Adrenal gland (tissue), 19 donors: ENCODE results near the gene TEX48. TPM values are rescaled to one million over a fixed set of nuclear protein-coding genes. Genes with fewer than 3 reads are reported as not detected.

Experiments used
- DNase-seq, 7 donors: peaks; one replicate each; pipeline ENCODE4 v3.0.0-alpha.2; 2019 to 2020
- H3K27ac ChIP-seq, 5 donors: fragments of 200-600 bp; sonication (generic) in 4 of 5; 1 replicate in 3 of 5; 2 replicates in 2 of 5; pipeline versions ENCODE4 v1.5.1 to v1.8.0; 2016 to 2020; ENCODE audit warnings: mild to moderate bottlenecking in 1 of 5
- H3K27me3 ChIP-seq: fragments of 200-600 bp; 2 replicates; pipeline ENCODE4 v1.8.0; 2021
- H3K36me3 ChIP-seq, 2 donors: fragments of 200-600 bp; replicated peaks in 1 of 2; 1 replicate in 1 of 2; 2 replicates in 1 of 2; pipeline versions ENCODE4 v1.5.1 to v1.8.0; 2018 to 2022
- H3K4me1 ChIP-seq, 2 donors: fragments of 200-600 bp; replicated peaks in 1 of 2; 1 replicate in 1 of 2; 2 replicates in 1 of 2; pipeline versions ENCODE4 v1.5.1 to v1.8.0; 2018 to 2021
- H3K4me3 ChIP-seq, 4 donors: fragments of 200-600 bp; sonication (generic) in 3 of 4; one replicate each; pipeline ENCODE4 v1.5.1; 2016 to 2018
- H3K9me3 ChIP-seq, 3 donors: fragments of 200-600 bp; sonication (generic) in 1 of 3; replicated peaks in 1 of 3; 1 replicate in 2 of 3; 2 replicates in 1 of 3; pipeline versions ENCODE4 v1.5.1 to v1.8.0; 2016 to 2021
- POLR2A ChIP-seq, 2 donors: fragments of 450-650 bp; IDR thresholded peaks; one replicate each; pipeline ENCODE4 v1.6.1; 2017; ENCODE audit warnings: antibody characterized with exemption in 2 of 2, mild to moderate bottlenecking in 2 of 2, moderate library complexity in 1 of 2
- WGBS, 4 donors: extraction: QIAGEN DNeasy Blood & Tissue Kit in 2 of 4; methylation state at CpG; one replicate each; pipeline versions ENCODE4 v1.1.5 to v1.1.7; 2013 to 2017; 5-methylcytosine and 5-hydroxymethylcytosine counted together
- intact Hi-C, 2 donors: fragments of 100-400 bp; cut with DNase I; formaldehyde crosslinking; loops; one replicate each; pipeline versions ENCODE4 v1.14.1 to v1.15.0; 2022 to 2023
- long read RNA-seq, 10 donors: library from polyadenylated mRNA in 3 of 10; unstranded in 2 of 10; stranded (forward) in 1 of 10; transcript quantifications; one replicate each; pipeline ENCODE4 v2.0.0 and lab custom pipeline, GENCODE V29; 2021 to 2026
- polyA plus RNA-seq, 3 donors: library from polyadenylated mRNA; stranded (reverse); fragments of 200-250 nt in 2 of 3; fragments of 350-450 nt in 1 of 3; fragmentation: Illumina TruSeq in 1 of 3; extraction: RNeasy Lipid Tissue Mini Kit (QIAGEN cat#74804) in 1 of 3; gene quantifications; one replicate each; pipeline ENCODE4 v1.2.3, GENCODE V29; 2013 to 2014
- total RNA-seq, 9 donors: library from RNA; depleted of rRNA in 4 of 9; stranded (reverse); fragments of >200 nt in 4 of 9; fragments of 120-200 nt in 1 of 9; fragmentation: NEBNext Ultra II Directional in 1 of 9; extraction: Animal tissue kit (Norgen Biotek cat#: 25700) in 1 of 9; gene quantifications; one replicate each; pipeline versions ENCODE4 v1.1.0 to v1.2.4, GENCODE V29; 2013 to 2023
- TF ChIP-seq, protein P1 (sequence below), 6 experiments: fragments of 450-650 bp in 4 of 6; fragments of 200-600 bp in 2 of 6; sonication (generic) in 1 of 6; IDR thresholded peaks; 1 replicate in 5 of 6; 2 replicates in 1 of 6; pipeline versions ENCODE4 v1.5.1 to v1.8.0; 2016 to 2021; ENCODE audit warnings: antibody characterized with exemption in 6 of 6, mild to moderate bottlenecking in 2 of 6, moderate library complexity in 1 of 6
- donor health status: healthy with polysubstance abuse.
- donor health status: Bipolar disorder and iron deficiency.
- donor health status: DM: yes; HTN: yes; CAD: no.
- donor health status: DM: no; HTN: no; CAD: no.
- donor health status: DM: no; HTN: no; CAD: no.
- donor health status: DM: yes; HTN: yes; CAD: no.

The TEX48 gene
- not detected for total RNA-seq
- polyA plus RNA-seq = not detected
- long read RNA-seq, donor 1 = 0 reads
- long read RNA-seq, donor 2 = 0 reads
- long read RNA-seq, donor 3 = 0 reads
- long read RNA-seq, donor 4 = 0 reads
- long read RNA-seq, donor 5 = 0 reads
- long read RNA-seq, donor 6 = 0 reads
- long read RNA-seq, donor 7 = 0 reads
- long read RNA-seq, donor 8 = 0 reads
- long read RNA-seq, donor 9 = 0 reads
- long read RNA-seq, donor 10 = 0 reads

GRCh38 chr9:114681594-114682332, at the start of gene TEX48:
TSS of gene TEX48 (minus strand) at chr9:114682192. CDS start at chr9:114671723, 10,469 bp downstream.
- Histone ChIP-seq H3K4me1 (no peaks in the 10 kb centered on the region), H3K36me3 (no peaks in the 10 kb centered on the region), H3K27me3 (no peaks in the 10 kb centered on the region), H3K4me3 (no peak within 1 kb of the TSS), H3K27ac (no peak within 1 kb of the TSS), H3K9me3 (no peaks in the 10 kb centered on the region)
- whole genome bisulfite sequencing, 4 donors = 43 to 54% (median 50%) methylated on average over 8 of the region's 8 CpGs
- peak; percentile 54 to 81 (median 68) for DNase-seq
- intact Hi-C loops = loop anchor here (5.0 to 10.0 kb wide), 4 partner anchors 231 to 336 kb away; no protein-coding TSS in a partner anchor
- no peak for TF ChIP-seq POLR2A (IDR thresholded peaks at IDR 0.05)
- TF ChIP-seq, protein P1, sequence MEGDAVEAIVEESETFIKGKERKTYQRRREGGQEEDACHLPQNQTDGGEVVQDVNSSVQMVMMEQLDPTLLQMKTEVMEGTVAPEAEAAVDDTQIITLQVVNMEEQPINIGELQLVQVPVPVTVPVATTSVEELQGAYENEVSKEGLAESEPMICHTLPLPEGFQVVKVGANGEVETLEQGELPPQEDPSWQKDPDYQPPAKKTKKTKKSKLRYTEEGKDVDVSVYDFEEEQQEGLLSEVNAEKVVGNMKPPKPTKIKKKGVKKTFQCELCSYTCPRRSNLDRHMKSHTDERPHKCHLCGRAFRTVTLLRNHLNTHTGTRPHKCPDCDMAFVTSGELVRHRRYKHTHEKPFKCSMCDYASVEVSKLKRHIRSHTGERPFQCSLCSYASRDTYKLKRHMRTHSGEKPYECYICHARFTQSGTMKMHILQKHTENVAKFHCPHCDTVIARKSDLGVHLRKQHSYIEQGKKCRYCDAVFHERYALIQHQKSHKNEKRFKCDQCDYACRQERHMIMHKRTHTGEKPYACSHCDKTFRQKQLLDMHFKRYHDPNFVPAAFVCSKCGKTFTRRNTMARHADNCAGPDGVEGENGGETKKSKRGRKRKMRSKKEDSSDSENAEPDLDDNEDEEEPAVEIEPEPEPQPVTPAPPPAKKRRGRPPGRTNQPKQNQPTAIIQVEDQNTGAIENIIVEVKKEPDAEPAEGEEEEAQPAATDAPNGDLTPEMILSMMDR (IDR thresholded peaks at IDR 0.05) = peak; percentile 41 to 70 (median 46)

DNA sequence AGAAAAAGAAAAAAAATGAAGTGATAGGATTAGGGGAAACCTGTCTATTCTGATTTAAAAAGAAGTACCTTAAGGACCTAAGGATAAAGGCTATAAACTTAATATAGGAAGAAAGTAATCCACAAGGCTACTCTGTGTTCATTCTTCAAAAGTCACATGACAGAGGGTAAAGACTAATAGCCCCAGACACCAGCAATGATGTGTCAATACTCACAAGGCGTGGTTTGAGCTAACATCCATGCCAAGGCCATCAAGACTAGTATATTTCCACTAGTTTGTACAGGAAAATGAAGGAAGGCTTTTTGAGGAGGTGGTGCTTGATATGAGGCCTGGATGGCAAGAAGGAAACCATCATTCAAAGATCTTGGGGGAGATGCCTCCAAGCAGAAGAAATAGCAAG, 49.7 kb upstream of the TEX48 start:
- Histone ChIP-seq H3K27me3 (no peaks in the 10 kb centered on the region), H3K9me3 (no peaks in the 10 kb centered on the region), H3K27ac (no peak overlapping the region), H3K36me3 (no peaks in the 10 kb centered on the region), H3K4me1 (no peaks in the 10 kb centered on the region), H3K4me3 (no peak overlapping the region)
- DNase-seq = no peak
- intact Hi-C loops = loop anchor here in 1 of 2 donors (10.0 kb wide), 1 partner anchor 293 kb away; no protein-coding TSS in a partner anchor
- TF ChIP-seq, protein P1 (IDR thresholded peaks at IDR 0.05) = no peak
- no peak for TF ChIP-seq POLR2A (IDR thresholded peaks at IDR 0.05)
- 78 to 86% (median 83%) methylated on average over 1 of the region's 1 CpG for WGBS, 4 donors

DNA sequence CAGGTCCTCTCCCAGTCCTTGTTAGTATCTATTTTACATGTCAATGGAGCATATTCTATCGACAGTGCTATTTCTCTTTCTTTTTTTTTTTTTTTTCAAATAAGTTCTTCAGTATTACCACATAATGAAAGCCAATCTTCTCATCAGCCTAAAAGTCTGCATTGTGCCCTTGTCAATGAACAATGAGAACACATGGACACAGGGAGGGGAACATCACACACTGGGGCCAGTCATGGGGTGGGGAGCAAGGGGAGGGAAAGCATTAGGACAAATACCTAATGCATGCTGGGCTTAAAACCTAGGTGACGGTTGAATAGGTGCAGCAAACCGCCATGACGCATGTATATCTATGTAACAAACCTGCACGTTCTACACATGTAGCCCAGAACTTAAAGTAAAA, 47.7 kb upstream of the TEX48 start:
- Histone ChIP-seq H3K27ac (no peak overlapping the region), H3K9me3 (no peaks in the 10 kb centered on the region), H3K27me3 (no peaks in the 10 kb centered on the region), H3K36me3 (no peaks in the 10 kb centered on the region), H3K4me3 (no peak overlapping the region), H3K4me1 (no peaks in the 10 kb centered on the region)
- TF ChIP-seq, protein P1 (IDR thresholded peaks at IDR 0.05) = no peak
- TF ChIP-seq POLR2A (IDR thresholded peaks at IDR 0.05) = no peak
- DNase-seq = no peak
- intact Hi-C loops = loop anchor here in 1 of 2 donors (10.0 kb wide), 1 partner anchor 295 kb away; no protein-coding TSS in a partner anchor
- 82 to 92% (median 87%) methylated on average over 5 of the region's 5 CpGs for WGBS, 4 donors

DNA sequence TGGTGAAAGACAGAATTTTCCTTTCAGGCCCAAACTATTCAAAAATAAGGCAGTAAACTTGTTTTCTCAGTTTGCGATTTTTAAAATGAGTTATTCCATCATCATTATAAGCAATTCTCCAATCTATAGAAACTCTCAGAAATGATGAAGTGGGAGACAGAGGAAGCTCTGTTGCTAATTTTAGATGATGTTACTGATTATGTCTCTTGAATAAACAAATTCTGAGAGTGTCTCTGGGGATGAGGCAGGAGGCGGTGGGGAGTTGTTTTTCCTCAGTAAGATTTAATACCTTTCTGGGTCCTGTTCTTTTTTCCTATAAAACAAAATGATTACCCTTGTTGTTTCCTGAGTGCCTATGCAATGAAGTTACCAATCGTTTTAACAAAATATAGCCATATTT, 43.9 kb upstream of the TEX48 start:
- intact Hi-C loops = no loop called here
- H3K4me3 ChIP-seq = no peak overlapping the region
- no peaks in the 10 kb centered on the region for H3K9me3 ChIP-seq
- DNase-seq = no peak
- H3K36me3 ChIP-seq = no peaks in the 10 kb centered on the region
- TF ChIP-seq, protein P1 (IDR thresholded peaks at IDR 0.05) = no peak
- WGBS, 4 donors = 63 to 72% (median 66%) methylated on average over 3 of the region's 3 CpGs
- no peaks in the 10 kb centered on the region for H3K4me1 ChIP-seq
- no peaks in the 10 kb centered on the region for H3K27me3 ChIP-seq
- H3K27ac ChIP-seq = no peak overlapping the region
